Neural cell (in vitro differentiated cells): Measurements from ENCODE around the gene ARL3.

ENCODE experiments used
- EZH2 ChIP-seq: fragments of 200-600, 300-800 bp; shearing (Covaris generic), sonication (generic); IDR thresholded peaks from 2 replicates; pipeline ENCODE4 v1.6.1; 2014; ENCODE audit warnings: antibody characterized with exemption, low read length, borderline replicate concordance, mild to moderate bottlenecking; ENCODE audit not compliant: insufficient read depth, poor library complexity, severe bottlenecking
- POLR2AphosphoS5 ChIP-seq: IDR thresholded peaks from 2 replicates; pipeline ENCODE4 v1.6.1; 2012
- REST ChIP-seq: IDR thresholded peaks from 2 replicates; pipeline ENCODE4 v1.6.1; 2012; ENCODE audit warnings: borderline replicate concordance
- TF ChIP-seq, protein P1 (sequence below): fragments of 450-650 bp; IDR thresholded peaks from 2 replicates; pipeline ENCODE4 v1.5.1; 2014; ENCODE audit warnings: antibody characterized with exemption, mild to moderate bottlenecking, moderate library complexity; ENCODE audit not compliant: poor library complexity, severe bottlenecking

DNA sequence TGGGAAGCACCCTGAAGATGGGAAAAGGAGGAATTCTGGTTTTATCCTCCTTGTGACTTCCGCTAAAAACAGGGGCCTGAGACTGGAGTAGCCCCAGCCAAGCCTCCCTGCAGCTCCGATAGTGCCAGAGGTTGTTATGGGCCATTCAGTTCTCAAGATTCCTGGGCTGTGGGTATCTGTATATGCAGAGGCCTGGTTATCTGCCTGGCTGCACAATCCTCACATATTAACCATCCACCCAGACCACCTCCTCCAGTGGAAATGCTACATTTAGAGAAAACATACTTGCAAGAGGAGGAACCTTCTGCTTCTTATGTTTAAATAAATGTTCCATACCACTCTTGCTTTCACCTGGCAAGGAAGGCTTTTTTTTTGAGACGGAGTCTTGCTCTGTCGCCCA is 34.6 kb downstream of the ARL3 start:
- TF ChIP-seq, protein P1, sequence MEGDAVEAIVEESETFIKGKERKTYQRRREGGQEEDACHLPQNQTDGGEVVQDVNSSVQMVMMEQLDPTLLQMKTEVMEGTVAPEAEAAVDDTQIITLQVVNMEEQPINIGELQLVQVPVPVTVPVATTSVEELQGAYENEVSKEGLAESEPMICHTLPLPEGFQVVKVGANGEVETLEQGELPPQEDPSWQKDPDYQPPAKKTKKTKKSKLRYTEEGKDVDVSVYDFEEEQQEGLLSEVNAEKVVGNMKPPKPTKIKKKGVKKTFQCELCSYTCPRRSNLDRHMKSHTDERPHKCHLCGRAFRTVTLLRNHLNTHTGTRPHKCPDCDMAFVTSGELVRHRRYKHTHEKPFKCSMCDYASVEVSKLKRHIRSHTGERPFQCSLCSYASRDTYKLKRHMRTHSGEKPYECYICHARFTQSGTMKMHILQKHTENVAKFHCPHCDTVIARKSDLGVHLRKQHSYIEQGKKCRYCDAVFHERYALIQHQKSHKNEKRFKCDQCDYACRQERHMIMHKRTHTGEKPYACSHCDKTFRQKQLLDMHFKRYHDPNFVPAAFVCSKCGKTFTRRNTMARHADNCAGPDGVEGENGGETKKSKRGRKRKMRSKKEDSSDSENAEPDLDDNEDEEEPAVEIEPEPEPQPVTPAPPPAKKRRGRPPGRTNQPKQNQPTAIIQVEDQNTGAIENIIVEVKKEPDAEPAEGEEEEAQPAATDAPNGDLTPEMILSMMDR = no peak
- TF ChIP-seq REST = no peak
- TF ChIP-seq POLR2AphosphoS5 = no peak
- TF ChIP-seq EZH2 = no peak
